DMS53 treated with DMSO at 0.1 percent for 48 hours (cell line): Measurements from ENCODE around the gene SIRT5.

Experiments
- DNase-seq: peaks from one replicate; lab custom pipeline; 2025; ENCODE audit not compliant: unreplicated experiment; lab: John Stamatoyannopoulos, UW

Gene SIRT5

DNA sequence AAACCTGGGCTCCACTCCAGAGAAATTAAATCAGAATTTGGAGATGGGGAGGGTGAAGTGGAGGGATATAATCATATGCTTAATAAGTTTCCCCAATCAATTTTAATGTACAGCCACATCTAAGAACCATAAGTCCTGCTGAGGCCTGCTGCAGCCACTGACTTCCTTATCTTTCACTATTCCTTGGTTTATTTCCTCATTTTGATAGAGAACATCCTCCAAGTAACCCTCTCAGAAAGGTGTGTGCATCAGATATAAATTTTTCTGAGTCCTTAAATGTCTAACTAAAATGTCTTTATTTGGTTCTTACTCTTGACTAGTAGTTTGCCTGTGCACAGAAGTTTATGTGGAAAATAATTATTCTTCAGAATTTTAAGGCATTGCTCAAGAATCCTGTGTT lies 23.7 kb upstream of the SIRT5 start:
- no peak for DNase-seq

DNA sequence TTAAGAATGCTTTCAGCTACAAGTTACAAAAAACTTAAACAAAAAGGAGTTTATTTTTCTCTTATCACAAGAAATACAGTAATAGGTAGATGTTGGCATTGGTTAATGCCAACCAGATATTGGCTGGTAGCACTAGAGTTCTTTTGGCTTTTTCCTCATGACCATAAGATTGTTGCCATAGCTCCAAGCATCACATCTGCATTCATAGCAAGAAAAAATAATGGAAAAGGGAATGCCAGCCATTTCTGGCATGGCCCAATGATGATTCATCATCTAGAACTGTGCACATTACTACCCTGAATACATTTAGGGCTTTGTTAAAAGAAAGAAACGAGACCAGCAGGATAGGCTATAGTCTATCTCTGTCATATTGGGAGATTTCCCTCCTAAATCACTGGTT lies 20.8 kb upstream of the SIRT5 start:
- no peak for DNase-seq

DNA sequence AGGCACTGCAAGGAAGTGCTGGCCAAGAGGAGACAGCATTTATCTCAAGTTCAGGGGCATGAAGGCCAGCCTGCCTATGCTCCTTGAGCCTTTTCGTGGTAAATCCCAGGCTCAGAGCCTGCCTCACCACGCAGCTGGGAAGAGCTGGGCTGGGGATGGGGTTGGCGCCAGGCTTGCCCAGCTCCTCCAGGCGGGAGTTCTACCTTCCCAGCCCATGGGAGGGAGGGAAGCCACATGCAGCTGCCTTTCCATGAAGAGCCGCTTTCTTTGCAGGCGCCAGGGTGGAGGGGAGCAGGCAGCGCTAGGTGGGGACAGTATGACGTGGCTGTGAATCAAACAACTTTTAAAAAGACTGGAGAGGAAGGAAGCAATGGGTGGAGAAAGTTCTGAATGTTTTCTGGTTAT lies 19.5 kb upstream of the SIRT5 start:
- DNase-seq, result no peak

- no peak for DNase-seq
Observed at GRCh38 chr6:13557841-13558240, 16.6 kb upstream of the SIRT5 start.

DNA sequence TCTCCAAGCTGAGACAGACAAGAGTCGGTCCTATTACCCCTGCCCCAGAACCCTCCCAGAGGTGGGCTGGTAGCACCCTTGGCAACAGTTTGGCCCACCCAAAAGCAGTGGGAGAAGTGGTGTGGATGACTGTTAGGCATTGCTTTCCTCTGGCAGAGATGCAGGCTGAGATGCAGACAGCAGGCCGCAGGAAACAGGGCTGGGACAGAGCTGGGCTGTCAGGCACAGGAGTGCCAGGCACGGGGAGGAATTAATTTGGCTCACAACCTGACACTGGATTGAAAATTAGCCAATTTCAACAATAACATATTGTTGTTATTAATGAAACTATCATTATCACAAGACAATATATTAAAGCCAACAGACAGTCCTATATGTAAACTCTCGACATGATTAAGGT lies 15.7 kb upstream of the SIRT5 start:
- DNase-seq, result no peak

DNA sequence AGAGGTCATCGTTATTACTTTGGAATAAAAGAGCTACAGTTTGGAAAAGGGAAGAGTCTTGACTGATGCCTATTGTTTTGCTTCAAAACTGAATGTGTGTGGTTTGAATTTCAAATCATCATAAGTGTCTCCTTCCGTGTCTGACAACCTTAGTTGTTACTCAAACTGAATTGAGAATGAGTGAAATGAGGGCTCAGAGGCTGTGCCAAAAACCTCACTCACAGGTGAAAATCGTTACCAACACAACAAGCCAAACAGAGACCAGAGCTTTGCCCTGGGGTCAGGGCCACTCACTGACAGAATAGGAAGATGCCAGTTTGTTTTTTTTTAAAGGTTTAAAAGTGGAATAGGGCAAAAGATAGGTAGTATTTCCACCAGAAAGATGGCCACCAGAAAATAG lies 15.2 kb upstream of the SIRT5 start:
- DNase-seq, result no peak

- no peak for DNase-seq
Observed at GRCh38 chr6:13559968-13560650, 14.3 kb upstream of the SIRT5 start.

DNA sequence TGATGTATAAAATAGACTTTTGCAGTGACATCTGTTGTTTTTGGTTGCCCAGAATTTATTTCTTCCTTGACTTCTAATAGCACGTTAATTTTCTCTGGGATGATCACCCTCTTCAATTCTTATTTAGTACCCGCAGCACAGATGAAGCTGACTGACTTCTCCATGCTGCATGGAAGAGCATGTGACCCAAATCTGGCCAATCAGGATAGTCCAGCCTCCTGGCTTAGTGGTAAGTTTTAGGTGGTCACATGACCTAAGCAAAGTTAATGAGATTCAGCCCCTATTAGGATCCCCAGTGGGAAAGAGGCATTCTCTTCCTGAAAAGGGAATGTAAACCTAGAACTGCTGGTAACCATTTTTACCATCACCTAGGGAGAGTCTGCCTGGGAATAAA lies 13.8 kb upstream of the SIRT5 start:
- no peak for DNase-seq

DNA sequence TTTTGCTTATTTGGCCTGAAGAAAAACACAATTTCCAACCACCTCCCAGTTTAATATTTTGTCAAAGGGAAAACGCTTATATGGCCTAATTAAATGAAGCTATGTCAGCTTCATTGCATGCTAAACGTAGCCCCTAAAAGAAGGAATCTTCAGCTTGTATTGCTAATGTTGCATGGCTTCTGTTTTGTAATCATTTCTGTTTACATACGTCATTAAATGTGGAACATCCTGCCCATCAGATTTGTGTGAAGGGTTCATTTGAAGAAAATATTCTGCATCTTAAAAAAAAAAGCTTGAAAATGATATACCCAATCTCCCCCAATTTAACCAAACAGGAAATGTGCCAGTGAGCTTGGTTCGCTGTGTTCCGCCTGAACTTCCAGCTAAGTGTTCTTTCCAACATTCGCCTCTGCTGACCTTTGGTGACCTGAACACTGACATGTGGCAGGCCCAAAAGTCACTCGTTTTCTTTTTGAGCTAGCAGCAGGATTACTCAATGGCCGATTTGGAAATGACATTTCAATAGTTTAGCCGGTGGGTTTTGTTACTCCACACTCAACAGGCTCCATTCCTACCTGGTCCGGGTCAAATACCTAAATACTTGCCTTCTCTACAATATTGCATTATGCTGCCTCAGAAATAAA lies 12.7 kb upstream of the SIRT5 start:
- no peak for DNase-seq

- DNase-seq, result no peak
Observed at GRCh38 chr6:13563009-13563408, 11.4 kb upstream of the SIRT5 start.

GRCh38 chr6:13565921-13566320 lies 8.5 kb upstream of the SIRT5 start:
- DNase-seq, result no peak

GRCh38 chr6:13566500-13566899 lies 7.9 kb upstream of the SIRT5 start:
- no peak for DNase-seq

- no peak for DNase-seq
Observed at GRCh38 chr6:13568970-13569369, 5.4 kb upstream of the SIRT5 start.

DNA sequence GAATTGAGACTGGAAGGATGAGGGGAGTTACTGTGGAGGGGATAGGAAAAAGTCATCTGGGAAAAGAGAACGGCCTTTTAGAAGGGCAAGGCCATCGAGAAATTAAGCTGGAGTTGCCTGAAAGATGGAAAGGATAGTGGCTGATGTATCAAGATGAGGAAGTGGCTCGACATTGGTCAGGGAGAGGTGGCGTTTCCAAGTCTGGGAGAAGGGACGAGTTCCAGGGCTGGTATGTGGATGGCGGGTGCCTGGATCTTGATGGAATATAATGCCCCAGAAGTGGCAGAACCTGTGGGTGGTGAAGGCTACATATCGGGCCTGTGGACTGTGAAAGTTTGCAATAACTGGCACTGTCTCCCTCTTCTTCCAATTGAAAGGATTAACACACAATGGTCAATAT lies 2.2 kb upstream of the SIRT5 start:
- DNase-seq, result no peak

DNA sequence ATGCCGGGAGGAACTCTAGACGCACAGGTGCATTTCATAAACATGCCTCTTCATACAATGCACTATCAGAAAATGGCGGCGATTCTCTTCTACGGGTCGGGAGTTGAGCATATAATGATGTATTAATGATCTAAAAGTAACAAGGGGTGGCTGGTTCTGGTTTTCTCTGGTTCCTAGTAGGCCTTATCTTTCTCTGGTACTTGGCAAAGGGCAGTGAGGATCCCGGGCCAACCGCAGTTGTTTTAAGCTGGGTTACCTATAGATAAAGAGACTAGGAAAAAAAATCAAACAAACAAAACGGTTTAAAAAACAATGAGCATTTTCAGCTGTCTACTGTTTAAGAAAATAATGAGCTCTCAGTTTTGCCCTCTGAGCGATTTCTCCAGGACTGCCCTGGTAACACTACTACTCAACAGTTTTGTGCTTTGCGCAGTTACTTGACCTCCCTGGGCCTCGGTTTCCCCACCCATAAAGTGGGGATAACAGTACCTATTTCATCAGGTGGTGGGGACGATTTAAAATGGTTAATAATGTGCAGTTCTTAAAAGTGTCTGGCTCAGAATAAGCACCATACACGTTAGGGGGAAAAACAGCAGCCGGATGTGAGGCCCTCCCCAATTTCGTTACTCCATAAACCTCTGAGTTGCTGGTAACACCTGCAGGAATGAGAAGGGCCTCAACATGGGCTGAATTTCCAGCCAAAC lies 1.3 kb upstream of the SIRT5 start:
- no peak for DNase-seq

DNA sequence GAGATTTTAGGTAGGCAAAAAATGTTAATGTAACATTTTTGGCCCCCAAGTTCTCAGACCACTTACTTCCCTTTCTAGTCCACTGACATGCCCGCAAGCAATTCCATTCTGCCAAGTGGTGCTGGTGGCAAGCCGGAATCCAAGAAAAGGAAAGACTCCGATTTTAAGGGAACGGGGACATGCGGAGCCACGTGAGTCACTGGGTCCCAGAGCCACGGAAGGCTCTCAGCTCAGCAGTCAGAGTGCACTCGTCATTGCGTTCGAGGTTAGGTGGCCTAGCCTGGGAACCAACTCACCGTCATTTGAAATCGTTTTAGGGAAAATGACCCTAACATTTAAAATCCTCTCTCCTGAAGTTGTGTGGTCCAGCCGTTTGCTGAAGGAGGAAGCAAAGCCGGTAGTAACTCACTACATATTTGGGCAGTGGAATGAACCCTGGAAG lies 711 bp upstream of the SIRT5 start:
- DNase-seq, result peak; percentile 20

DNA sequence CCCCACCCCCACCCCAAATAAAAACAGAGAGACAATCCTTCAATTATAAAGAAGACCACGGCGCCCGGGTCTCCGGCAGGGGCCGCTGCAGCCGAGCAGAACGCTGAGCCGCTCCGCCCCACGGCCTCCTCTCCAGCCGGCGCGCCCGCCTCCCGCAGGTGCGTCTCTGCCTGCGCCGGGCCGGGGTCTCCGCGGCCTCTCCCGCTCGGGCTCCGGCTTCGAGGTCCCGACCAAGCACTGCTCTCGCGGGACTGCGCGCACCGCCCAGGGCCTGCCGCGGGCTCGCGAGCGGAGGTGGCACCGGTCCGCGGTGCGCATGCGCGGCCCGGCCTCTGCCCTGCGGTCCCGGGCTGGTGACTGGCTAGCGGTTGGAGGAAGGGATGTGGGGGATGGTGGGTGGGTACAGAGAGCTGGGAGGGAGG lies 241 bp upstream of the SIRT5 start:
- peak; percentile 81 for DNase-seq

DNA sequence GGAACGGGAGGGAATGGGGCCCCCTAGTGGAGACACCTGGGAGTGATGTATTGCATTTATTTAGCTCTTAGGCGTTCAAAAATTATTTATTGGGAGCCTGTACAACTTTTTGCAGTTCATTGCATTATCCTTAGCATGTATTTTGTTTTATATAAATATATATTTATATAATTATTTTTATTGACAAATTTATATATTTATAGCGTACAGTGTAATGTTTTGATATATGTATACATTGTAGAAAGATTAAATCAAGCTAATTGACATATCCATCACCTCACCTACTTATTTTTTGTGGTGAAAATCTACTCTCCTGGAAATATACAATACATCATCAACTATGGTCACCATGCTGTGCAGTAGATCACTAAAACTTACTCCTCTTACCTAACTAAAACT lies 975 bp downstream of the SIRT5 start:
- DNase-seq, result no peak

GRCh38 chr6:13576017-13576416 lies 1.6 kb downstream of the SIRT5 start:
- no peak for DNase-seq

DNA sequence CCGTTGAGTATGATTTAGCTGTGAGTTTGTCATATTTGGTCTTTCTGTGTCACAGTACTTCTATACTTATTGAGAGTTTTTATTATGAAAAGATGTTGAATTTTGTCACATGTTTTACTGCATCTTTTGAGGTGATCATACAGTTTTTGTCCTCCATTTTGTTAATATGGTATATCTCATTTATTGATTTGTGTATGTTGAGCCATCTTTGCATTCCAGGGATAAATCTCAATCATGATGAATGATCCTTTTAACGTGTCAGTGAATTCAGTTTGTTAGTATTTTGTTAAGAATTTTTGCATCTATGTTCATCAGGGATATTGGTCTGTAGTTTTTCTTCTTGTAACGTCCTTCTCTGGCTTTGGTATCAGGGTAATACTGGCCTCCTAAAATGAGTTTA lies 3.5 kb downstream of the SIRT5 start:
- DNase-seq, result no peak

- no peak for DNase-seq
Observed at GRCh38 chr6:13579911-13580310, 5.5 kb downstream of the SIRT5 start.

GRCh38 chr6:13581700-13582229 lies 7.4 kb downstream of the SIRT5 start:
- DNase-seq, result no peak
